Endothelial cell of umbilical vein (primary cell): ENCODE measurements around the gene ZNF425. TPM values are rescaled to one million over a fixed set of nuclear protein-coding genes. Genes with fewer than 3 reads are reported as not detected.

Experiments
- BruUV-seq: library from RNA; stranded (reverse); fragments of 400-500 nt; replicated peaks from 2 replicates; lab custom pipeline; 2021; lab: Mats Ljungman, UMichigan
- CTCF ChIA-PET: fragments of 300-600, 350-600 bp; sonication (Branson Sonifier 250); formaldehyde crosslinking; loops from one replicate; lab custom pipeline; 2021; ENCODE audit warnings: antibody characterized with exemption, inconsistent platforms; lab: Charles Lee
- POLR2A ChIA-PET: fragments of 300-600, 350-600 bp; sonication (Branson Sonifier 250); formaldehyde crosslinking; loops from one replicate; lab custom pipeline; 2021; ENCODE audit warnings: antibody characterized with exemption, inconsistent platforms; lab: Charles Lee
- DNase-seq: peaks from one replicate; pipeline ENCODE4 v3.0.0-alpha.2; 2011; ENCODE audit warnings: low read depth, low spot score
- FAIRE-seq: peaks from 2 replicates; lab custom pipeline; 2011; peaks lifted over from hg19 to GRCh38; lab: Jason Lieb, UNC
- H2AFZ ChIP-seq: 2 replicates; pipeline ENCODE4 v1.6.0; 2012; ENCODE audit warnings: low read depth, low read length, control low read depth, inconsistent platforms
- H3K27ac ChIP-seq: 2 replicates; pipeline ENCODE4 v1.5.1; 2011; ENCODE audit warnings: low read depth, mild to moderate bottlenecking, control low read depth, low read length, moderate library complexity; ENCODE audit not compliant: insufficient read depth
- H3K27me3 ChIP-seq, 2 experiments: 2 replicates each; pipeline versions ENCODE4 v1.6.0 to v1.6.1; 2011; ENCODE audit warnings: low read length in 2 of 2, mixed read lengths in 1 of 2; ENCODE audit not compliant: control insufficient read depth in 2 of 2, insufficient read depth in 2 of 2
- H3K36me3 ChIP-seq, 2 experiments: 2 replicates in 1 of 2; 3 replicates in 1 of 2; pipeline ENCODE4 v1.5.1; 2011; ENCODE audit warnings: low read length in 2 of 2, mild to moderate bottlenecking in 1 of 2, moderate library complexity in 1 of 2; ENCODE audit not compliant: control insufficient read depth in 2 of 2, insufficient read depth in 2 of 2; ENCODE audit errors: extremely low read depth in 1 of 2
- H3K4me1 ChIP-seq: 3 replicates; pipeline ENCODE4 v1.5.1; 2011; ENCODE audit warnings: mild to moderate bottlenecking, low read length; ENCODE audit not compliant: control insufficient read depth, insufficient read depth; ENCODE audit errors: extremely low read depth
- H3K4me2 ChIP-seq: 2 replicates; pipeline ENCODE4 v1.6.1; 2011; ENCODE audit warnings: low read length, control low read depth, mixed read lengths; ENCODE audit not compliant: insufficient read depth
- H3K4me3 ChIP-seq, 3 experiments: fragments of 200-600 bp in 1 of 3; sonication (generic), shearing (Covaris generic) in 1 of 3; replicated peaks in 1 of 3; 2 replicates each; pipeline ENCODE4 v1.5.1; 2011 to 2016; ENCODE audit warnings: control low read depth in 3 of 3, low read length in 3 of 3, mild to moderate bottlenecking in 2 of 3, inconsistent platforms in 1 of 3, low read depth in 1 of 3, moderate library complexity in 1 of 3; ENCODE audit not compliant: insufficient read depth in 1 of 3
- H3K79me2 ChIP-seq: 2 replicates; pipeline ENCODE4 v1.6.0; 2012; ENCODE audit warnings: low read length, inconsistent platforms; ENCODE audit not compliant: control insufficient read depth, insufficient read depth
- H3K9ac ChIP-seq: replicated peaks from 2 replicates; pipeline ENCODE3; 2011; ENCODE audit warnings: low read length, control low read depth; ENCODE audit not compliant: insufficient read depth; ENCODE audit errors: extremely low read depth
- H3K9me1 ChIP-seq: replicated peaks from 3 replicates; pipeline ENCODE4 v1.6.0; 2011; ENCODE audit warnings: mild to moderate bottlenecking, low read length; ENCODE audit not compliant: control insufficient read depth, insufficient read depth; ENCODE audit errors: extremely low read depth
- H3K9me3 ChIP-seq: replicated peaks from 2 replicates; pipeline ENCODE4 v1.5.1; 2012; ENCODE audit warnings: low read length, inconsistent platforms; ENCODE audit not compliant: control insufficient read depth, insufficient read depth
- H4K20me1 ChIP-seq: replicated peaks from 2 replicates; pipeline ENCODE3; 2011; ENCODE audit warnings: mild to moderate bottlenecking, low read length; ENCODE audit not compliant: control insufficient read depth, insufficient read depth; ENCODE audit errors: extremely low read depth
- CTCF ChIP-seq, 2 donors: IDR thresholded peaks; 1 replicate in 1 of 2; 2 replicates in 1 of 2; pipeline ENCODE4 v1.5.1; 2011; ENCODE audit warnings: low read length in 2 of 2, mild to moderate bottlenecking in 2 of 2, moderate library complexity in 2 of 2, control low read depth in 1 of 2, inconsistent platforms in 1 of 2, low read depth in 1 of 2; ENCODE audit not compliant: insufficient read depth in 1 of 2; ENCODE audit errors: extremely low read depth in 1 of 2
- EZH2 ChIP-seq: IDR thresholded peaks from 2 replicates; pipeline ENCODE4 v1.6.1; 2012; ENCODE audit warnings: borderline replicate concordance, low read depth, mild to moderate bottlenecking, moderate library complexity, low read length, inconsistent platforms; ENCODE audit not compliant: severe bottlenecking
- FOS ChIP-seq: IDR thresholded peaks from 2 replicates; pipeline ENCODE4 v1.6.1; 2011; ENCODE audit warnings: mild to moderate bottlenecking, low read length, moderate library complexity, borderline replicate concordance; ENCODE audit not compliant: insufficient read depth
- GATA2 ChIP-seq: IDR thresholded peaks from 2 replicates; pipeline ENCODE4 v1.7.0; 2011; ENCODE audit warnings: low read depth, mild to moderate bottlenecking, moderate library complexity, mixed read lengths, low read length; ENCODE audit not compliant: insufficient read length, insufficient read depth
- JUN ChIP-seq: IDR thresholded peaks from 2 replicates; pipeline ENCODE4 v1.6.1; 2011; ENCODE audit warnings: borderline replicate concordance, low read depth; ENCODE audit not compliant: insufficient read length, insufficient read depth
- MAX ChIP-seq: IDR thresholded peaks from 2 replicates; pipeline ENCODE4 v1.6.1; 2011; ENCODE audit not compliant: insufficient read depth, insufficient read length
- MYC ChIP-seq: IDR thresholded peaks from one replicate; pipeline ENCODE4 v1.6.1; 2011; ENCODE audit warnings: mild to moderate bottlenecking, low read depth, low read length
- POLR2A ChIP-seq: IDR thresholded peaks from 2 replicates; pipeline ENCODE4 v1.6.1; 2012; ENCODE audit warnings: low read depth, mild to moderate bottlenecking, control low read depth, low read length
- POLR2AphosphoS5 ChIP-seq: IDR thresholded peaks from 2 replicates; pipeline ENCODE4 v1.6.1; 2012; ENCODE audit warnings: low read depth, mild to moderate bottlenecking, control low read depth, low read length, moderate library complexity; ENCODE audit not compliant: insufficient read depth
- dilution Hi-C: fragments of 300-500 bp; cut with MboI; formaldehyde crosslinking; loops from one replicate; pipeline ENCODE4 v1.15.0; 2019; ENCODE audit warnings: low sequenced_read_pairs; ENCODE audit not compliant: extremely low pct_ligation_motif_present
- intact Hi-C: fragments of 100-400 bp; cut with micrococcal nuclease; formaldehyde crosslinking; loops from one replicate; pipeline ENCODE4 v1.10.0; 2022
- polyA plus RNA-seq, 4 experiments: library from polyadenylated mRNA; depleted of rRNA in 3 of 4; stranded (reverse) in 3 of 4; unstranded in 1 of 4; fragments of >200 nt; gene quantifications; 2 replicates each; pipeline versions ENCODE4 v1.2.1 to v1.2.3, GENCODE V29; 2011 to 2012; ENCODE audit warnings: missing spikeins in 1 of 4
- total RNA-seq: library from RNA; stranded (reverse); gene quantifications from 2 replicates; pipeline ENCODE4 v1.2.3, GENCODE V29; 2021

Gene ZNF425
- total and polyA plus RNA-seq, 2 donors (not counting 3 experiments of a cell fraction or from before 2014, with no cell fraction given), result 0.68 to 0.93 TPM

GRCh38 chr7:149077594-149077993 lies 48.5 kb downstream of the ZNF425 start:
- Histone ChIP-seq H2AFZ (no peak overlapping the region), H3K9me1 (no peaks in the 10 kb centered on the region), H3K9me3 (no peaks in the 10 kb centered on the region), H4K20me1 (no peaks in the 10 kb centered on the region), H3K4me2 (no peak overlapping the region), H3K4me1 (no peaks in the 10 kb centered on the region), H3K4me3 (no peak overlapping the region), H3K27ac (no peak overlapping the region), H3K9ac (no peak overlapping the region), H3K36me3 (no peaks in the 10 kb centered on the region), H3K27me3 (no peaks in the 10 kb centered on the region), H3K79me2 (no peaks in the 10 kb centered on the region)
- CTCF ChIA-PET, result no interaction called here
- BruUV-seq, result no TSS peak
- dilution Hi-C loops (no loop called here), intact Hi-C loops (no loop called here)
- POLR2A ChIA-PET, result interaction anchor here (0.7 kb wide), 1 partner anchor 66 kb away, joined by 3 read pairs; no protein-coding TSS in a partner anchor
- FAIRE-seq (no peak), DNase-seq (no peak)
- no peak for TF ChIP-seq POLR2A
- TF ChIP-seq FOS, result no peak
- TF ChIP-seq MAX, result no peak
- no peak for TF ChIP-seq JUN
- no peak for TF ChIP-seq POLR2AphosphoS5
- no peak for TF ChIP-seq GATA2
- TF ChIP-seq CTCF (IDR thresholded peaks at IDR 0.05; ENCODE audit: extremely low read depth in 1 of 2, insufficient read depth in 1 of 2, low read depth in 1 of 2, low read length in 2 of 2), result no peak
- no peak for TF ChIP-seq MYC
- TF ChIP-seq EZH2, result no peak
